Esophagus muscularis mucosa (tissue), 4 donors: Measurements from ENCODE around the gene GRIK1. TPM values are rescaled to one million over a fixed set of nuclear protein-coding genes. Genes with fewer than 3 reads are reported as not detected.

Experiments
- DNase-seq: peaks from one replicate; pipeline ENCODE4 v3.0.0-alpha.2; 2017; ENCODE audit errors: extremely low spot score
- H3K27ac ChIP-seq, 4 donors: fragments of 200-600 bp; sonication (generic); replicated peaks in 1 of 4; 1 replicate in 3 of 4; 2 replicates in 1 of 4; pipeline ENCODE4 v1.5.1; 2016 to 2019; ENCODE audit warnings: mild to moderate bottlenecking in 1 of 4
- H3K27me3 ChIP-seq, 4 donors: fragments of 200-600 bp; sonication (generic); one replicate each; pipeline versions ENCODE4 v1.5.1 to v1.6.0; 2016 to 2019
- H3K36me3 ChIP-seq, 4 donors: fragments of 200-600 bp; sonication (generic); one replicate each; pipeline ENCODE4 v1.5.1; 2016 to 2019
- H3K4me1 ChIP-seq, 4 donors: fragments of 200-600 bp; sonication (generic); one replicate each; pipeline ENCODE4 v1.5.1; 2016 to 2019
- H3K4me3 ChIP-seq, 4 donors: fragments of 200-600 bp; sonication (generic); 1 replicate in 2 of 4; 2 replicates in 2 of 4; pipeline ENCODE4 v1.5.1; 2016 to 2019; ENCODE audit warnings: mild to moderate bottlenecking in 4 of 4, moderate library complexity in 1 of 4
- H3K9me3 ChIP-seq, 4 donors: fragments of 200-600 bp; sonication (generic); 1 replicate in 3 of 4; 2 replicates in 1 of 4; pipeline ENCODE4 v1.5.1; 2016 to 2019
- CTCF ChIP-seq, 3 experiments: fragments of 200-600 bp in 2 of 3; fragments of 450-650 bp in 1 of 3; sonication (generic) in 2 of 3; IDR thresholded peaks; one replicate each; pipeline ENCODE4 v1.5.1; 2017 to 2019; ENCODE audit warnings: antibody characterized with exemption in 3 of 3, mild to moderate bottlenecking in 2 of 3, moderate library complexity in 1 of 3
- EP300 ChIP-seq: sonication (generic); formaldehyde crosslinking; IDR thresholded peaks from one replicate; pipeline ENCODE4 v1.6.1; 2017; ENCODE audit warnings: antibody characterized with exemption
- POLR2A ChIP-seq: fragments of 450-650 bp; IDR thresholded peaks from one replicate; pipeline ENCODE4 v1.6.1; 2017; ENCODE audit warnings: antibody characterized with exemption, moderate library complexity, mild to moderate bottlenecking, low read depth
- POLR2AphosphoS5 ChIP-seq, 2 donors: sonication (generic); formaldehyde crosslinking; IDR thresholded peaks; one replicate each; pipeline ENCODE4 v1.6.1; 2017; ENCODE audit warnings: antibody characterized with exemption in 2 of 2
- WGBS: methylation state at CpG from one replicate; pipeline ENCODE4 v1.1.5; 2018; 5-methylcytosine and 5-hydroxymethylcytosine counted together
- intact Hi-C: fragments of 100-400 bp; cut with DNase I; formaldehyde crosslinking; loops from one replicate; pipeline ENCODE4 v1.15.1; 2023
- total RNA-seq, 4 donors: library from RNA; depleted of rRNA; stranded (reverse); fragments of >200 nt; gene quantifications; one replicate each; pipeline versions ENCODE4 v1.1.0 to v1.2.1, GENCODE V29; 2016

GRIK1 gene
- total RNA-seq, 4 donors from 2014 or later = 0.19 to 0.40 (median 0.33) TPM; not detected in 1

- H3K36me3 ChIP-seq = peaks cover 0 to 4% (median 0%) of the 10 kb centered on the region in 4 donors
- TF ChIP-seq CTCF (IDR thresholded peaks at IDR 0.05) (no peak), EP300 (no peak), POLR2A (no peak), POLR2AphosphoS5 (IDR thresholded peaks at IDR 0.05) (no peak)
- no peaks in the 10 kb centered on the region for H3K27me3 ChIP-seq
- intact Hi-C loops = no loop called here
- no peak overlapping the region for H3K4me3 ChIP-seq
- no peak overlapping the region for H3K27ac ChIP-seq
- DNase-seq = no peak
- 70% methylated on average over 1 of the region's 1 CpG for WGBS
- H3K4me1 ChIP-seq = no peaks in the 10 kb centered on the region
- H3K9me3 ChIP-seq = no peaks in the 10 kb centered on the region
Observed at GRCh38 chr21:29501451-29501850, 438.3 kb downstream of the GRIK1 start.

- WGBS = 83% methylated on average over 10 of the region's 10 CpGs
- no peaks in the 10 kb centered on the region for H3K4me1 ChIP-seq
- TF ChIP-seq CTCF (IDR thresholded peaks at IDR 0.05) (peak in 1 of 3 experiments; percentile 24), POLR2A (no peak)
- intact Hi-C loops = no loop called here
- H3K9me3 ChIP-seq = no peaks in the 10 kb centered on the region
- H3K36me3 ChIP-seq = peaks cover 0 to 4% (median 0%) of the 10 kb centered on the region in 4 donors
- no peak overlapping the region for H3K4me3 ChIP-seq
- H3K27ac ChIP-seq = no peak overlapping the region
- DNase-seq = no peak
- no peaks in the 10 kb centered on the region for H3K27me3 ChIP-seq
Observed at GRCh38 chr21:29499734-29500343, 440.0 kb downstream of the GRIK1 start.

- TF ChIP-seq CTCF (IDR thresholded peaks at IDR 0.05) (no peak), POLR2AphosphoS5 (IDR thresholded peaks at IDR 0.05) (no peak), POLR2A (no peak), EP300 (no peak)
- intact Hi-C loops = no loop called here
- Histone ChIP-seq H3K4me1 (no peaks in the 10 kb centered on the region), H3K36me3 (peaks cover 0 to 4% (median 0%) of the 10 kb centered on the region in 4 donors), H3K4me3 (no peak overlapping the region), H3K27ac (no peak overlapping the region), H3K27me3 (no peaks in the 10 kb centered on the region), H3K9me3 (no peaks in the 10 kb centered on the region)
- no peak for DNase-seq
- WGBS = 93% methylated on average over 4 of the region's 4 CpGs
Observed at GRCh38 chr21:29499229-29499628, 440.6 kb downstream of the GRIK1 start.

- intact Hi-C loops = no loop called here
- no peak for DNase-seq
- H3K4me1 ChIP-seq = no peaks in the 10 kb centered on the region
- H3K4me3 ChIP-seq = no peak overlapping the region
- H3K9me3 ChIP-seq = no peaks in the 10 kb centered on the region
- no peak overlapping the region for H3K27ac ChIP-seq
- peaks cover 0 to 4% (median 0%) of the 10 kb centered on the region in 4 donors for H3K36me3 ChIP-seq
- no peak for TF ChIP-seq CTCF (IDR thresholded peaks at IDR 0.05)
- no peak for TF ChIP-seq POLR2A
- TF ChIP-seq EP300 = no peak
- TF ChIP-seq POLR2AphosphoS5 (IDR thresholded peaks at IDR 0.05) = no peak
- no peaks in the 10 kb centered on the region for H3K27me3 ChIP-seq
- 65% methylated on average over 1 of the region's 1 CpG for WGBS
Observed at GRCh38 chr21:29496337-29496736, 443.5 kb downstream of the GRIK1 start.

- no peak overlapping the region for H3K4me3 ChIP-seq
- no peaks in the 10 kb centered on the region for H3K36me3 ChIP-seq
- TF ChIP-seq POLR2A (no peak), CTCF (IDR thresholded peaks at IDR 0.05) (no peak), POLR2AphosphoS5 (IDR thresholded peaks at IDR 0.05) (no peak)
- intact Hi-C loops = no loop called here
- no peaks in the 10 kb centered on the region for H3K9me3 ChIP-seq
- H3K4me1 ChIP-seq = no peaks in the 10 kb centered on the region
- WGBS = 90% methylated on average over 3 of the region's 3 CpGs
- no peak overlapping the region for H3K27ac ChIP-seq
- DNase-seq = no peak
- H3K27me3 ChIP-seq = no peaks in the 10 kb centered on the region
Observed at GRCh38 chr21:29490016-29490415, 449.8 kb downstream of the GRIK1 start.
